Progenitor cell of endocrine pancreas (in vitro differentiated cells): ENCODE results near the gene ING5. TPM values are rescaled to one million over a fixed set of nuclear protein-coding genes. Genes with fewer than 3 reads are reported as not detected.
"Not testable (repeated sequence)": the region's sequence is repeated elsewhere in the genome, so short reads cannot be mapped to it uniquely, and the experiment has no call there.

Experiments
- DNase-seq: peaks from one replicate; pipeline ENCODE4 v3.0.0; 2021; ENCODE audit warnings: low spot score; ENCODE audit not compliant: unreplicated experiment
- H3K27ac Mint-ChIP-seq: 2 replicates; pipeline ENCODE4 v1.8.0; 2021; ENCODE audit warnings: mild to moderate bottlenecking, moderate library complexity, mixed read lengths
- H3K27me3 Mint-ChIP-seq: 2 replicates; pipeline ENCODE4 v1.8.0; 2021; ENCODE audit warnings: mixed read lengths
- H3K36me3 Mint-ChIP-seq: 2 replicates; pipeline ENCODE4 v1.8.0; 2022; ENCODE audit warnings: mixed read lengths; ENCODE audit not compliant: insufficient read depth
- H3K4me1 Mint-ChIP-seq: 2 replicates; pipeline ENCODE4 v1.8.0; 2021; ENCODE audit warnings: low read depth, mixed read lengths
- H3K4me3 Mint-ChIP-seq: 2 replicates; pipeline ENCODE4 v1.8.0; 2021; ENCODE audit warnings: low read depth, mild to moderate bottlenecking, moderate library complexity, mixed read lengths
- H3K9me3 Mint-ChIP-seq: 2 replicates; pipeline ENCODE4 v1.8.0; 2021; ENCODE audit warnings: low read depth, mixed read lengths
- CTCF ChIP-seq: fragments of 200-600 bp; sonication (generic); IDR thresholded peaks from one replicate; pipeline ENCODE4 v1.5.0; 2021; ENCODE audit warnings: antibody characterized with exemption, mild to moderate bottlenecking; ENCODE audit not compliant: unreplicated experiment
- total RNA-seq: library from RNA; stranded (reverse); gene quantifications from 2 replicates; pipeline ENCODE4 v1.2.1, GENCODE V29; 2021

The ING5 gene
- total RNA-seq, 1 donor from 2014 or later, result 65.9 TPM

- no peak for TF ChIP-seq CTCF
- no peaks in the 10 kb centered on the region for H3K27me3 Mint-ChIP-seq
- no peak overlapping the region for H3K4me3 Mint-ChIP-seq
- H3K27ac Mint-ChIP-seq, result no peak overlapping the region
- no peaks in the 10 kb centered on the region for H3K9me3 Mint-ChIP-seq
- peaks cover 9% of the 10 kb centered on the region for H3K36me3 Mint-ChIP-seq
- no peak for DNase-seq
- no peaks in the 10 kb centered on the region for H3K4me1 Mint-ChIP-seq
These were observed 28.0 kb downstream of the ING5 start for GRCh38 chr2:241729868-241730267.

GRCh38 chr2:241730671-241731293 lies 28.9 kb downstream of the ING5 start:
- Mint-ChIP-seq H3K4me1 (no peaks in the 10 kb centered on the region), H3K4me3 (no peak overlapping the region), H3K27me3 (no peaks in the 10 kb centered on the region), H3K36me3 (peaks cover 5% of the 10 kb centered on the region), H3K27ac (no peak overlapping the region), H3K9me3 (no peaks in the 10 kb centered on the region)
- no peak for TF ChIP-seq CTCF
- DNase-seq, result no peak

GRCh38 chr2:241732513-241733186 lies 30.8 kb downstream of the ING5 start:
- peak; percentile 70 for TF ChIP-seq CTCF
- H3K4me3 Mint-ChIP-seq, H3K9me3 Mint-ChIP-seq, H3K27me3 Mint-ChIP-seq, H3K36me3 Mint-ChIP-seq, H3K4me1 Mint-ChIP-seq: not testable (repeated sequence)
- DNase-seq, result peak; percentile 48
- H3K27ac Mint-ChIP-seq, result peak overlapping the region; percentile 24

GRCh38 chr2:241733391-241734207 lies 31.8 kb downstream of the ING5 start:
- no peak for DNase-seq
- TF ChIP-seq CTCF, result no peak
- Mint-ChIP-seq H3K9me3 (no peaks in the 10 kb centered on the region), H3K4me3 (peak overlapping the region; percentile 52), H3K27me3 (no peaks in the 10 kb centered on the region), H3K4me1 (no peaks in the 10 kb centered on the region), H3K36me3 (peaks cover 2% of the 10 kb centered on the region), H3K27ac (no peak overlapping the region)

GRCh38 chr2:241734208-241734466 lies 32.3 kb downstream of the ING5 start:
- Mint-ChIP-seq H3K9me3 (no peaks in the 10 kb centered on the region), H3K4me3 (no peak overlapping the region), H3K36me3 (peaks cover 4% of the 10 kb centered on the region), H3K4me1 (no peaks in the 10 kb centered on the region), H3K27ac (no peak overlapping the region), H3K27me3 (no peaks in the 10 kb centered on the region)
- TF ChIP-seq CTCF, result peak; percentile 13
- no peak for DNase-seq
